ENCODE results near the gene PPFIA1.

PPFIA1 gene

DNA sequence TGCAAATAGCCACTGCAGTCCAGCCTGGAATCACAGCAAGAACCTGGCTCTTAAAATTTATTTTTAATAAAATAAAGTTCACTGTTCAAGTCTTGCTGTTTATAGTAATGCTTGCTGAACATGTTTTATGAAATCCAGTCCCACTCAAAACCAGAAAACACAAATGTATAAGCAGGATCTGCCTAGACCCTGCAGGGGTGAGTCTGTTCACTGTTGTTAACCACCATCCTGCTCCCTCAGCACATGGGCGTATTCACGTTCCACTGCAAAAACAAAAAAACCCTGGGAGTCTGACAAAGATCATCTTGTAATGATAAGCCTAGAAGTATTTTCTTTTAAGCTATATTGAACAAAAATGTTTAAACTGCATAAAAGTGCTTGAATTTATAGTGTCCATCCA, 82.8 kb downstream of the PPFIA1 start:
- ChIA-PET CTCF (no interaction called here), POLR2A (ENCODE audit: low non-redundant PET) (no interaction called here)
- no peak overlapping the region for H3K27ac ChIP-seq
- TF ChIP-seq, protein P1, sequence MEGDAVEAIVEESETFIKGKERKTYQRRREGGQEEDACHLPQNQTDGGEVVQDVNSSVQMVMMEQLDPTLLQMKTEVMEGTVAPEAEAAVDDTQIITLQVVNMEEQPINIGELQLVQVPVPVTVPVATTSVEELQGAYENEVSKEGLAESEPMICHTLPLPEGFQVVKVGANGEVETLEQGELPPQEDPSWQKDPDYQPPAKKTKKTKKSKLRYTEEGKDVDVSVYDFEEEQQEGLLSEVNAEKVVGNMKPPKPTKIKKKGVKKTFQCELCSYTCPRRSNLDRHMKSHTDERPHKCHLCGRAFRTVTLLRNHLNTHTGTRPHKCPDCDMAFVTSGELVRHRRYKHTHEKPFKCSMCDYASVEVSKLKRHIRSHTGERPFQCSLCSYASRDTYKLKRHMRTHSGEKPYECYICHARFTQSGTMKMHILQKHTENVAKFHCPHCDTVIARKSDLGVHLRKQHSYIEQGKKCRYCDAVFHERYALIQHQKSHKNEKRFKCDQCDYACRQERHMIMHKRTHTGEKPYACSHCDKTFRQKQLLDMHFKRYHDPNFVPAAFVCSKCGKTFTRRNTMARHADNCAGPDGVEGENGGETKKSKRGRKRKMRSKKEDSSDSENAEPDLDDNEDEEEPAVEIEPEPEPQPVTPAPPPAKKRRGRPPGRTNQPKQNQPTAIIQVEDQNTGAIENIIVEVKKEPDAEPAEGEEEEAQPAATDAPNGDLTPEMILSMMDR (conservative IDR thresholded peaks at IDR 0.05; ENCODE audit: low read depth) = no peak
- DNase-seq (ENCODE audit: low spot score) = no peak

DNA sequence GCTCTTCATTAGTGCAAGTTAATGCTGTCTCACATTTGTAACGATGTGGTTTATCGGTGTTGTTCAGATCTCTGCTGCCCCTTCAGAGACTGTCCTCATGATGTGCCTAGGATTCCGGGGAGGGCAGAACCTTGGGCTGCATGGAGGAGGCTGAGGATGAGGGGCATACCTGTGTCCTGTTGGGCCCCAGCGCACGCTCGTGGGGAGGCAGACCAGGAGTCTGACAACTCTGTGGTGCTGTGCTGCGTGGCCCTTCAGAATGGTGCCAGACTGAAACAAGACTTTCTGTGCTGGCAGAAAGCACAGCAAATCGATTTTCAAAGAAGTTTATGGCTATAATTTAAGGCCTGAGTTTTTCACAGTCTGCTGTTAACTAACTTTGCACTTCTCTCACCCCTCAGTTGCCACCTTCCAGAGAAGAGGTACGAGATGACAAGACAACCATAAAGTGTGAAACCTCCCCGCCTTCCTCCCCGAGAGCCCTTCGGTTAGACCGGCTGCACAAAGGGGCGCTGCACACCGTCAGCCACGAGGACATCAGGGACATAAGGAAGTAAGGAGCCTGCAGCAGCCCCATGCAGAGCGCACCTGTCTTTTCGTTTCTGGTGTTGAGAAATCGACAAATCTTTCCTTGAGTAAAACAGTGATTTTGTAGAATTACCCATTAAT, 83.5 kb downstream of the PPFIA1 start:
- DNase-seq (ENCODE audit: low spot score) = no peak

DNA sequence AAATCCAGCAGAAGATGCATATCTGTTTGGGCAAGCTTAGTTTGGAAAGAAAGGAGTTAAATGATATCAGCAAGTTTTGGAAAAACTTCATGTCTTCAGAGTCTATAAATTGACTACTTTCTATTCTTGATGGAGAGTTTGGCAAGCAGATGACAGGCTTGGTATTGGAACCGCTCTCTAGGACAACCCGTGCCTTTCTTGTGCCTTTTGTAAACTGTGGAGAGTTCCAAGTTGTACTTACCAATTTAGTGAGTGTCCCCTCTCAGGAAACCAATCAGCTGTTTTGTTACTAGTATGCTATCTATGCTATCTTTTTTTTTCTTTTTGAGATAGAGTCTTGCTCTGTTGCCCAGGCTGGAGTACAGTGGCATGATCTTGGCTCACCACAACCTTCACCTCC, 84.1 kb downstream of the PPFIA1 start:
- POLR2A ChIA-PET (ENCODE audit: low non-redundant PET) = no interaction called here
- TF ChIP-seq, protein P1 (conservative IDR thresholded peaks at IDR 0.05; ENCODE audit: low read depth) = no peak

More for the DNA sequence above, 83.5 kb downstream of the PPFIA1 start:
- H3K27ac ChIP-seq = no peak overlapping the region
- POLR2A ChIA-PET (ENCODE audit: low non-redundant PET) = no interaction called here
- TF ChIP-seq, protein P1 (conservative IDR thresholded peaks at IDR 0.05; ENCODE audit: low read depth) = no peak
- CTCF ChIA-PET = no interaction called here

DNA sequence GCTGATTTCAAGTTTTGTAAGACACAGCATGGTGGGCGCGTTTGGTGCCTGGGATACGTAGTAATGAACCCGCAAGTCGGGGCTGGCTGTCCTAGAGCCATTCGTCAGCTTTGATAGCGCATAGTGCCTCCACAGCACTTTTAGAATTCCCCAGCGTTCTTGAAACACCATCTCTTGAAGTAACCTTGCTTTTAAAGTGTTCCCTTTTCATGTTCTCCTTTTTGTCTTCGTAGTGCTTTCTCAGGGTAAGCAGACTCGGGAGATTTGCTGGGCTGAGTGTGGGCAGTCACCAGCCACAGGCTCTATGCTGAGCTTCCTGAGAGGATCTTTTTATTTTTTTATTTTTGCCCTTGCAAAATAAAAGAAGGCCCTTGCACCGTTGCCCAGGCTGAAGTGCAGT, 88.3 kb downstream of the PPFIA1 start:
- CTCF ChIA-PET = no interaction called here
- H3K27ac ChIP-seq = no peak overlapping the region
- no peak for DNase-seq (ENCODE audit: low spot score)
- POLR2A ChIA-PET (ENCODE audit: low non-redundant PET) = no interaction called here
- TF ChIP-seq, protein P1 (conservative IDR thresholded peaks at IDR 0.05; ENCODE audit: low read depth) = no peak

More for the DNA sequence above, 84.1 kb downstream of the PPFIA1 start:
- no peak for DNase-seq (ENCODE audit: low spot score)
- CTCF ChIA-PET = no interaction called here
- no peak overlapping the region for H3K27ac ChIP-seq

DNA sequence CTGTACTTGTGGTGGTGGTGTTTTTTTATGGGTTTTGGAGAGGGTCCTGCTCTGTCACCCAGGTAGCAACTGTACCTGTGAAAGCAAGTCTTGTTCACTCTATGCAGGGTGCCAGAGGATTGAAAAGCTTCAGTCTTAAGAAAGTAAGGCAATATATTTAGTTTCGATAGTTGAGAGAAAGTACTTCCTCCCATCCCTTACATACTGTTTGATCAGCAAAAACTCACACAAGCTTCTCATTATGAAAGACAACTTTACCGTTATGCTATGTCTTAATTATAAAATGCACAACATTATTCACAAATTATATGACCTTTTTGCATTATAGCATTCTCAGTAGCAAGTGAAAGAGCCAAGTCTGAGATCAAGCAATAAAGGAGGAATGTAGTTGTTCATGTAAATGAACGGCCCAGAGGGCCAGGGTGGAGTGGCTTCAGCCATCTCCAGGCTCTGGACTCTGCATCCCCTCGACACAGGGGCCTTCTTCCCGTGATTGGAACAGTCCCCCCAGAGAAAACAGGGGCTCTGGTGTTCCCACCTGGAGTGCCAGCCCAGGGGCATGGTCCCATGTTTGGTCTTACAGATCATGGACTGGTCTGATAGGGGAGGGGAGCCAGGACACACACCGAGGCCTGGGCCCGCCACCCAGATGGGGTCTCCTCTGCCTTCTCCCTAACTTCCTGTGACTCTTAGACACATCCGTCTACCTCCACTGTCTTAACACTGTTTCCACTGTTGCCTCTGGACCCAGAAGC, 89.1 kb downstream of the PPFIA1 start:
- TF ChIP-seq, protein P1 (conservative IDR thresholded peaks at IDR 0.05; ENCODE audit: low read depth) = no peak
- CTCF ChIA-PET = no interaction called here
- POLR2A ChIA-PET (ENCODE audit: low non-redundant PET) = interaction anchor here (0.6 kb wide), 1 partner anchor 26 kb away, joined by 3 read pairs; no protein-coding TSS in a partner anchor
- DNase-seq (ENCODE audit: low spot score) = no peak
- no peak overlapping the region for H3K27ac ChIP-seq

DNA sequence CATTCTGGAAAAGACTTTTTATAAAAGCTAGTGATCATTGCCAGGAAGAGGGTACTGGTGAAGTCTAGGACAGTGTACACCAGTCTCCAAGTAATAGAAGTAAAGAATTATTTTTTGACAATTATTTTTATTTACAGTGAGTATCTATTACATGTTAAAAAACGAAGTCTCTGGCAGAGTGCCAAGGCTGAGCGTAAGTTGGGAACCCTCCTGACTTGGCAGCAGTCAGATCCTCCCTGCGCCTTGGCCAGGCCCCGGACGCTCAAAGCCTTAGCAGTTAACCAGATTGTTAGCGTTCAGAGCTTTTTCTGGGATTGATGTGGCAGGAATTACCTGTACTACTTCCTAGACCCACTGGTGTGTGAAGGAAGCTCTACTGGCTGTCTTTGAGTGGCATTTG, 89.7 kb downstream of the PPFIA1 start:
- TF ChIP-seq, protein P1 (conservative IDR thresholded peaks at IDR 0.05; ENCODE audit: low read depth) = no peak
- ChIA-PET POLR2A (ENCODE audit: low non-redundant PET) (no interaction called here), CTCF (no interaction called here)
- no peak for DNase-seq (ENCODE audit: low spot score)
- no peak overlapping the region for H3K27ac ChIP-seq

All from RWPE1 (cell line).